ENCODE data around the gene PXT1. TPM values are rescaled to one million over a fixed set of nuclear protein-coding genes. Genes with fewer than 3 reads are reported as not detected.

PXT1 gene
- total and polyA plus RNA-seq, 2 donors (not counting 1 experiment from before 2014, with no cell fraction given), result 0.52 TPM; not detected in 1

DNA sequence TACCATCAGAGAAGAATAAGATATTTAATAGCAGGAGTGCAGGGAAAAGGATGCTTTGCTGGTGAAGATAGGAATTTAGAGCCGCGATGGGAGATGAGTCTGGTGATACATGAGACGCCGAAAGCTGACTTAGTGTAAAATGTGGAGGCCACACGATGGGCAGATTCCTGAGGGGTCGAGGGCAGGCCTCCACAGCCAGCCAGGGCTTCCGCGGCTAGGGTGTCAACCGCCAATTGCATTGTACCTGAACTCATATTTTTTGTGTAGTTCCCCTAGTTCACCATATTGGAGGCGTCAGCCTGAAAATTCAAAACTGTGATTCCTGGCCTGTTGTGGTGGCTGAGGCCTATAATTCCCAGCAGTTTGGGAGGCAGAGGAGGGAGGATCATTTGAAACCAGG lies 63.7 kb downstream of the PXT1 start:
- Histone ChIP-seq H3K9ac (ENCODE audit: low read length) (no peak overlapping the region), H4K20me1 (ENCODE audit: control insufficient read depth, insufficient read depth, low read length, poor library complexity, severe bottlenecking) (no peaks in the 10 kb centered on the region), H3K27me3 (replicated peaks in 1 of 4; ENCODE audit: control extremely low read depth in 1 of 4, control insufficient read depth in 3 of 4, insufficient read depth in 4 of 4, low read length in 3 of 4) (no peaks in the 10 kb centered on the region), H3K4me1 (ENCODE audit: control insufficient read depth in 2 of 2, insufficient read depth in 2 of 2, low read length in 2 of 2) (peaks cover 0 to 13% of the 10 kb centered on the region in 2 donors), H2AFZ (ENCODE audit: insufficient read depth, low read depth, low read length, poor library complexity, severe bottlenecking) (peak overlapping the region; percentile 21), H3K4me2 (replicated peaks; ENCODE audit: low read depth, low read length, poor library complexity, severe bottlenecking) (no peak overlapping the region), H3K79me2 (ENCODE audit: control insufficient read depth, insufficient read depth, low read length) (no peaks in the 10 kb centered on the region), H3K9me3 (ENCODE audit: control extremely low read depth in 1 of 3, control insufficient read depth in 2 of 3, insufficient read depth in 1 of 3, low read length in 2 of 3) (no peaks in the 10 kb centered on the region), H3K36me3 (replicated peaks in 1 of 2; ENCODE audit: control extremely low read depth in 1 of 2, control insufficient read depth in 1 of 2, extremely low read depth in 1 of 2, insufficient read depth in 2 of 2, low read length in 1 of 2) (no peaks in the 10 kb centered on the region), H3K4me3 (ENCODE audit: control extremely low read depth in 1 of 5, extremely low read depth in 1 of 5, insufficient read depth in 1 of 5, low read depth in 2 of 5, low read length in 4 of 5) (no peak overlapping the region), H3K27ac (ENCODE audit: low read length in 2 of 2) (no peak overlapping the region)
- no peak overlapping the region for H3K4me3 Mint-ChIP-seq
- WGBS (ENCODE audit: insufficient coverage), result 95% methylated on average over 9 of the region's 10 CpGs
- H3K9me3 Mint-ChIP-seq (ENCODE audit: insufficient read depth), result no peaks in the 10 kb centered on the region
- ChIA-PET POLR2A (no interaction called here), CTCF (no interaction called here)
- no peaks in the 10 kb centered on the region for H3K27me3 Mint-ChIP-seq
- TF ChIP-seq, protein P1, sequence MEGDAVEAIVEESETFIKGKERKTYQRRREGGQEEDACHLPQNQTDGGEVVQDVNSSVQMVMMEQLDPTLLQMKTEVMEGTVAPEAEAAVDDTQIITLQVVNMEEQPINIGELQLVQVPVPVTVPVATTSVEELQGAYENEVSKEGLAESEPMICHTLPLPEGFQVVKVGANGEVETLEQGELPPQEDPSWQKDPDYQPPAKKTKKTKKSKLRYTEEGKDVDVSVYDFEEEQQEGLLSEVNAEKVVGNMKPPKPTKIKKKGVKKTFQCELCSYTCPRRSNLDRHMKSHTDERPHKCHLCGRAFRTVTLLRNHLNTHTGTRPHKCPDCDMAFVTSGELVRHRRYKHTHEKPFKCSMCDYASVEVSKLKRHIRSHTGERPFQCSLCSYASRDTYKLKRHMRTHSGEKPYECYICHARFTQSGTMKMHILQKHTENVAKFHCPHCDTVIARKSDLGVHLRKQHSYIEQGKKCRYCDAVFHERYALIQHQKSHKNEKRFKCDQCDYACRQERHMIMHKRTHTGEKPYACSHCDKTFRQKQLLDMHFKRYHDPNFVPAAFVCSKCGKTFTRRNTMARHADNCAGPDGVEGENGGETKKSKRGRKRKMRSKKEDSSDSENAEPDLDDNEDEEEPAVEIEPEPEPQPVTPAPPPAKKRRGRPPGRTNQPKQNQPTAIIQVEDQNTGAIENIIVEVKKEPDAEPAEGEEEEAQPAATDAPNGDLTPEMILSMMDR (IDR thresholded peaks at IDR 0.05), result no peak
- TF ChIP-seq EZH2 (IDR thresholded peaks at IDR 0.05; ENCODE audit: borderline replicate concordance, insufficient read depth, low read depth, low read length, poor library complexity, severe bottlenecking), result no peak
- DNase-seq, result no peak
- H3K27ac Mint-ChIP-seq, result no peak overlapping the region
- no peak for ATAC-seq (ENCODE audit: low read depth)
- intact Hi-C loops (cut with micrococcal nuclease), result no loop called here
- H3K4me1 Mint-ChIP-seq, result peaks cover 14% of the 10 kb centered on the region

DNA sequence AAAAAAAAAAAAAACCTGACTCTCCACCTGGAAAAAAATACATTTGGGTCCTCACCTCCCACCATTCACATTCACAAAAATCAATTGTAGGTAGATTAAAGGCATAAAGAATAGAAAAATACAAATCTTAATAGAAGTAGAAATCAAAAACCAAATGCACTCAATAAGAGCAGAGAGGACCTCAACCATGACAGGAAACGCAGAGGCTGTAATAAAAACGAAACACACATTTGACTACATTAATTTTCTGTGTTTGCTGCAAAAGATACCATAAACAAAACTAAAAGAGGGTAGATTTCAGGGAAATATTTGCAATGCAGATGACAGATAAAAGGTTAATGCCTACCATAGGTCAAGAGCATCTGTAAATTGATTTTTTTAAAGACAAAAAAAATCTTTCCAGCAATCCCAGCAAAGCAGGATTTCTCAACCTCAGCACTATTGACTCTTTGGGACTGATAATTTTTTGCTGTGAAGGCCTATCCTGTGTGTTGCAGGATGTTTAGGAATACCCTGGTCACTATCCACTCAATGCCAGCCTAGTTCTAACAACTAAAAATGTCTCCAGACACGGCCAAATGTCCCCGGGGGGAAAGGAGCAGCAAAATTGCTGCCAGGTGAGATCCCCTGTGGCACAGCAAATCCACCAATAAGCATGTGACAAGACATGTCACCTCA lies 64.3 kb downstream of the PXT1 start:
- Mint-ChIP-seq H3K9me3 (ENCODE audit: insufficient read depth) (no peaks in the 10 kb centered on the region), H3K4me1 (peaks cover 14% of the 10 kb centered on the region), H3K27me3 (no peaks in the 10 kb centered on the region), H3K4me3 (no peak overlapping the region), H3K27ac (no peak overlapping the region)
- Histone ChIP-seq H3K36me3 (replicated peaks in 1 of 2; ENCODE audit: control extremely low read depth in 1 of 2, control insufficient read depth in 1 of 2, extremely low read depth in 1 of 2, insufficient read depth in 2 of 2, low read length in 1 of 2) (no peaks in the 10 kb centered on the region), H3K9ac (ENCODE audit: low read length) (no peak overlapping the region), H3K4me3 (ENCODE audit: control extremely low read depth in 1 of 5, extremely low read depth in 1 of 5, insufficient read depth in 1 of 5, low read depth in 2 of 5, low read length in 4 of 5) (no peak overlapping the region), H3K4me1 (ENCODE audit: control insufficient read depth in 2 of 2, insufficient read depth in 2 of 2, low read length in 2 of 2) (peaks cover 0 to 13% of the 10 kb centered on the region in 2 donors), H3K4me2 (replicated peaks; ENCODE audit: low read depth, low read length, poor library complexity, severe bottlenecking) (no peak overlapping the region), H3K9me3 (ENCODE audit: control extremely low read depth in 1 of 3, control insufficient read depth in 2 of 3, insufficient read depth in 1 of 3, low read length in 2 of 3) (no peaks in the 10 kb centered on the region), H2AFZ (ENCODE audit: insufficient read depth, low read depth, low read length, poor library complexity, severe bottlenecking) (peak overlapping the region; percentile 21), H3K79me2 (ENCODE audit: control insufficient read depth, insufficient read depth, low read length) (no peaks in the 10 kb centered on the region), H4K20me1 (ENCODE audit: control insufficient read depth, insufficient read depth, low read length, poor library complexity, severe bottlenecking) (no peaks in the 10 kb centered on the region), H3K27ac (ENCODE audit: low read length in 2 of 2) (no peak overlapping the region), H3K27me3 (replicated peaks in 1 of 4; ENCODE audit: control extremely low read depth in 1 of 4, control insufficient read depth in 3 of 4, insufficient read depth in 4 of 4, low read length in 3 of 4) (no peaks in the 10 kb centered on the region)
- DNase-seq (no peak), ATAC-seq (ENCODE audit: low read depth) (no peak)
- CTCF ChIA-PET, result no interaction called here
- intact Hi-C loops (cut with micrococcal nuclease), result no loop called here
- POLR2A ChIA-PET, result no interaction called here
- TF ChIP-seq, protein P1 (IDR thresholded peaks at IDR 0.05), result no peak
- TF ChIP-seq EZH2 (IDR thresholded peaks at IDR 0.05; ENCODE audit: borderline replicate concordance, insufficient read depth, low read depth, low read length, poor library complexity, severe bottlenecking), result no peak
- no CpG with 5 or more reads among the region's 4 CpGs for WGBS (ENCODE audit: insufficient coverage)
